Mucosa of rectum (tissue), 2 donors: Measurements from ENCODE around the gene STON1.
"Not testable (repeated sequence)": the region's sequence is repeated elsewhere in the genome, so short reads cannot be mapped to it uniquely, and the experiment has no call there.

Experiments
- H3K27ac ChIP-seq, 2 donors: one replicate each; pipeline ENCODE4 v1.7.0; 2013; ENCODE audit warnings: inconsistent platforms in 2 of 2, low read depth in 2 of 2, low read length in 2 of 2
- H3K27me3 ChIP-seq, 2 donors: one replicate each; pipeline ENCODE4 v1.7.0; 2013; ENCODE audit warnings: low read length in 2 of 2; ENCODE audit not compliant: control insufficient read depth in 2 of 2, insufficient read depth in 2 of 2
- H3K36me3 ChIP-seq, 2 donors: one replicate each; pipeline ENCODE4 v1.7.0; 2013; ENCODE audit warnings: low read length in 2 of 2; ENCODE audit not compliant: control insufficient read depth in 2 of 2, insufficient read depth in 2 of 2
- H3K4me1 ChIP-seq, 2 donors: one replicate each; pipeline ENCODE4 v1.7.0; 2013; ENCODE audit warnings: low read length in 2 of 2, mild to moderate bottlenecking in 1 of 2; ENCODE audit not compliant: control insufficient read depth in 2 of 2, insufficient read depth in 2 of 2
- H3K4me3 ChIP-seq, 2 donors: one replicate each; pipeline ENCODE4 v1.7.0; 2013; ENCODE audit warnings: low read length in 2 of 2
- H3K9ac ChIP-seq, 2 donors: one replicate each; pipeline ENCODE4 v1.7.0; 2013; ENCODE audit warnings: low read length in 2 of 2, low read depth in 1 of 2, mild to moderate bottlenecking in 1 of 2
- H3K9me3 ChIP-seq, 2 donors: one replicate each; pipeline ENCODE4 v1.7.0; 2013; ENCODE audit warnings: low read length in 2 of 2; ENCODE audit not compliant: control insufficient read depth in 2 of 2
- donor health status: healthy.
- donor health status: Normal muscosa, but diverticular disease.

Gene STON1

GRCh38 chr2:48543895-48544294, 13.9 kb downstream of the STON1 start:
- no peaks in the 10 kb centered on the region for H3K4me1 ChIP-seq
- H3K27me3 ChIP-seq, result no peaks in the 10 kb centered on the region
- H3K4me3 ChIP-seq, result no peak overlapping the region
- no peak overlapping the region for H3K27ac ChIP-seq
- no peaks in the 10 kb centered on the region for H3K9me3 ChIP-seq
- no peaks in the 10 kb centered on the region for H3K36me3 ChIP-seq
- no peak overlapping the region for H3K9ac ChIP-seq

- no peak overlapping the region for H3K4me3 ChIP-seq
- no peaks in the 10 kb centered on the region for H3K4me1 ChIP-seq
- no peaks in the 10 kb centered on the region for H3K36me3 ChIP-seq
- no peaks in the 10 kb centered on the region for H3K9me3 ChIP-seq
- no peak overlapping the region for H3K27ac ChIP-seq
- no peaks in the 10 kb centered on the region for H3K27me3 ChIP-seq
- H3K9ac ChIP-seq, result no peak overlapping the region
Measured at GRCh38 chr2:48545244-48545643, 15.3 kb downstream of the STON1 start.

DNA sequence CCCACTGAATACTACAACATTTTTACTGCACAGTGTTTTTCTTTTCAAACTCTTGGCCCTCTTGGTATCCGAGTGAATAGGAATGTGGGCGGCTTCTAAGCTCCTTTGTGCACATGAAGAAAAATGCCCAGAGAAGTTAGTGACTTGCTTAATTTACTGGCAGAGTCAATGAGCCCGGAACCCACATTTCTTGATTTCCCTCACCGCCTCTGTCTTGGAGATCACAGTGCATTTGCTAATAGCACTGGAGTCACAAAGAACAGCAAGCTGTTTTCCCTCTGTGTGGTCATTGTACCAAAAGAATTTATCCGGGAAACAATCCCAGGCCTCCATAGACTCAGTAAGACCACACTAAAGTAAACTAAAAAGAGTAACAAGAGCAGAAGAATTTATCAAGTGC, 18.9 kb downstream of the STON1 start:
- Histone ChIP-seq H3K27me3 (no peaks in the 10 kb centered on the region), H3K27ac (no peak overlapping the region), H3K4me1 (no peaks in the 10 kb centered on the region), H3K9me3 (no peaks in the 10 kb centered on the region), H3K4me3 (no peak overlapping the region), H3K9ac (no peak overlapping the region), H3K36me3 (no peaks in the 10 kb centered on the region)

GRCh38 chr2:48549972-48550371, 20.0 kb downstream of the STON1 start:
- no peak overlapping the region for H3K27ac ChIP-seq
- no peaks in the 10 kb centered on the region for H3K27me3 ChIP-seq
- H3K9ac ChIP-seq, result no peak overlapping the region
- H3K36me3 ChIP-seq, result no peaks in the 10 kb centered on the region
- no peaks in the 10 kb centered on the region for H3K9me3 ChIP-seq
- H3K4me3 ChIP-seq, result no peak overlapping the region
- no peaks in the 10 kb centered on the region for H3K4me1 ChIP-seq

GRCh38 chr2:48551548-48551947, 21.6 kb downstream of the STON1 start:
- no peaks in the 10 kb centered on the region for H3K9me3 ChIP-seq
- H3K9ac ChIP-seq, result no peak overlapping the region
- H3K4me1 ChIP-seq, result no peaks in the 10 kb centered on the region
- no peak overlapping the region for H3K27ac ChIP-seq
- H3K36me3 ChIP-seq, result no peaks in the 10 kb centered on the region
- no peaks in the 10 kb centered on the region for H3K27me3 ChIP-seq
- H3K4me3 ChIP-seq, result no peak overlapping the region

DNA sequence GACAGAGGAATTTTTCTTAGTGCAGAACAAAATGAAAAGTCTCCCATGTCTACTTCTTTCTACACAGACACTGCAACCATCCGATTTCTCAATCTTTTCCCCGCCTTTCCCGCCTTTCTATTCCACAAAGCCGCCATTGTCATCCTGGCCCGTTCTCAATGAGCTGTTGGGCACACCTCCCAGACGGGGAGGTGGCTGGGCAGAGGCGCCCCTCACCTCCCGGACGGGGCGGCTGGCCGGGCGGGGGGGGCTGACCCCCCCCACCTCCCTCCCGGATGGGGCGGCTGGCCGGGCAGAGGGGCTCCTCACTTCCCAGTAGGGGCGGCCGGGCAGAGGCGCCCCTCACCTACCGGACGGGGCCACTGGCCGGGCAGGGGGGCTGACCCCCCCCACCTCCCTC, 25.1 kb downstream of the STON1 start:
- H3K9me3 ChIP-seq, H3K27ac ChIP-seq: not testable (repeated sequence)

GRCh38 chr2:48558456-48558855, 28.5 kb downstream of the STON1 start:
- H3K4me1 ChIP-seq, result no peaks in the 10 kb centered on the region
- no peak overlapping the region for H3K27ac ChIP-seq
- H3K36me3 ChIP-seq, result no peaks in the 10 kb centered on the region

More for the DNA sequence above, 25.1 kb downstream of the STON1 start:
- not testable (repeated sequence) for H3K27me3 ChIP-seq, H3K9ac ChIP-seq, H3K4me3 ChIP-seq, H3K36me3 ChIP-seq, H3K4me1 ChIP-seq

GRCh38 chr2:48560546-48561209, 30.7 kb downstream of the STON1 start:
- Histone ChIP-seq H3K36me3 (no peaks in the 10 kb centered on the region), H3K27me3 (no peaks in the 10 kb centered on the region), H3K9ac (no peak overlapping the region), H3K4me1 (no peaks in the 10 kb centered on the region), H3K9me3 (no peaks in the 10 kb centered on the region), H3K4me3 (no peak overlapping the region), H3K27ac (no peak overlapping the region)

More at GRCh38 chr2:48558456-48558855, 28.5 kb downstream of the STON1 start:
- no peak overlapping the region for H3K4me3 ChIP-seq
- no peaks in the 10 kb centered on the region for H3K9me3 ChIP-seq
- no peaks in the 10 kb centered on the region for H3K27me3 ChIP-seq
- H3K9ac ChIP-seq, result no peak overlapping the region

DNA sequence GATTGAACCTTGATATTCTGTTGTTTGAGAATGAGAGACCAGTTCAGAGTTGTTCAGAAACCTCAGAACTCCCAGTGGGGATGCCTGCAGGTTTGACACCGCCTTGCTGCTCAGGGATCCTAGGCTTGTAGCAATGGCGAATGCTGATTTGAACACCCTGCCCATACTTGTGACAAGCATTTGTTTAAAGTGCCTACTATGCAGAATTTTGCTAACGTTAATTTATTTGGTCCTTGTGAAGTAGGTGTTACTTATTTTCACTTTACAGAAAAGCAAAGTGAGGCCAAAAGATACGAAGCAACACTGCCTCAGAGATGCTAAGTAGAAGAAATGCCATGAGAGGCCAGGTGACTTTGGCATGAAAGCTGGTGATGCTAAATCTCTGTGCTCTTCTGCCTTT, 32.3 kb downstream of the STON1 start:
- no peak overlapping the region for H3K9ac ChIP-seq
- H3K9me3 ChIP-seq, result no peaks in the 10 kb centered on the region
- H3K27ac ChIP-seq, result no peak overlapping the region
- H3K4me1 ChIP-seq, result no peaks in the 10 kb centered on the region
- no peaks in the 10 kb centered on the region for H3K36me3 ChIP-seq
- no peak overlapping the region for H3K4me3 ChIP-seq
- H3K27me3 ChIP-seq, result no peaks in the 10 kb centered on the region

DNA sequence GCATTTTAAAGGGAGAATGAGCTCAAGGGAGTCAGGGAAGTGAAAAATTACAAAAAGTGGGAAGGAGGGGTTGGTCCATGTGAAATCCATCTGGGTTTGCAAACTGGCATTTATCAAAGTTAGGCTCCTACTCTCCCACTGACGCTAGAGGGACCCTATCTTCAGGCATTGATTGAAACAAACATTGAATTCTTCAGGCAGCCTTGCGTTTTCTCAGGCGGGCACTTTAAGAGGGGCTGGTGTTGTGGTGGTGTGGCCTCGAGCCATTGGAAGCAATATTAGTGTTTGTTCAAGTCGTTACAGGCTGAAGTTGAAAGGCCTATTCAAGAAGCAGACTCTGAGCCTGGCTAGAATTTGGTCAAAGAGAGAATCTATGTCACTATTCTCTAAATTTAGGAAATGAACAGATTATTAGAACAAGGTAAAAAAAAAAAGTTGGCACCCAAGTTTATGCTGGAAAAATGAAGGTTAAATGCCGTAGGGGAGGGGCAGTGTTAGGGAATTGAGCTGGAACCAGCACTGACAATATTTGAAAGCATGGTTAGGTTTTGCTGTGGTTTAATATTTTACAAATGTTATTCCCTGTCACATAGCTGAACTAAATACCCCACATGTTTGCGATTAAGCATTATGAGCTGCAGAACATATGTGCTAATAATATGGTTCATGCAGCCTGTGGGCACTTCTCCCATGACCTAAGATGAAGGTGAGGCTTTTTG, 36.8 kb downstream of the STON1 start:
- no peaks in the 10 kb centered on the region for H3K4me1 ChIP-seq
- no peak overlapping the region for H3K4me3 ChIP-seq
- no peak overlapping the region for H3K9ac ChIP-seq
- no peaks in the 10 kb centered on the region for H3K36me3 ChIP-seq
- no peaks in the 10 kb centered on the region for H3K9me3 ChIP-seq
- no peak overlapping the region for H3K27ac ChIP-seq
- H3K27me3 ChIP-seq, result no peaks in the 10 kb centered on the region
